GM21423 (cell line): Measurements from ENCODE around the gene MYCBP.
A peak's percentile ranks its signal among the peaks of the same experiment; 100 is the strongest.
"Not testable (repeated sequence)": the region's sequence is repeated elsewhere in the genome, so short reads cannot be mapped to it uniquely, and the experiment has no call there.

ENCODE experiments used
- ATAC-seq: cut with Tn5 transposase; IDR thresholded peaks from one replicate; pipeline ENCODE4 v1.9.1; 2021; ENCODE audit warnings: mild to moderate bottlenecking, moderate library complexity; ENCODE audit not compliant: unreplicated experiment

Gene MYCBP, protein sequence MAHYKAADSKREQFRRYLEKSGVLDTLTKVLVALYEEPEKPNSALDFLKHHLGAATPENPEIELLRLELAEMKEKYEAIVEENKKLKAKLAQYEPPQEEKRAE

DNA sequence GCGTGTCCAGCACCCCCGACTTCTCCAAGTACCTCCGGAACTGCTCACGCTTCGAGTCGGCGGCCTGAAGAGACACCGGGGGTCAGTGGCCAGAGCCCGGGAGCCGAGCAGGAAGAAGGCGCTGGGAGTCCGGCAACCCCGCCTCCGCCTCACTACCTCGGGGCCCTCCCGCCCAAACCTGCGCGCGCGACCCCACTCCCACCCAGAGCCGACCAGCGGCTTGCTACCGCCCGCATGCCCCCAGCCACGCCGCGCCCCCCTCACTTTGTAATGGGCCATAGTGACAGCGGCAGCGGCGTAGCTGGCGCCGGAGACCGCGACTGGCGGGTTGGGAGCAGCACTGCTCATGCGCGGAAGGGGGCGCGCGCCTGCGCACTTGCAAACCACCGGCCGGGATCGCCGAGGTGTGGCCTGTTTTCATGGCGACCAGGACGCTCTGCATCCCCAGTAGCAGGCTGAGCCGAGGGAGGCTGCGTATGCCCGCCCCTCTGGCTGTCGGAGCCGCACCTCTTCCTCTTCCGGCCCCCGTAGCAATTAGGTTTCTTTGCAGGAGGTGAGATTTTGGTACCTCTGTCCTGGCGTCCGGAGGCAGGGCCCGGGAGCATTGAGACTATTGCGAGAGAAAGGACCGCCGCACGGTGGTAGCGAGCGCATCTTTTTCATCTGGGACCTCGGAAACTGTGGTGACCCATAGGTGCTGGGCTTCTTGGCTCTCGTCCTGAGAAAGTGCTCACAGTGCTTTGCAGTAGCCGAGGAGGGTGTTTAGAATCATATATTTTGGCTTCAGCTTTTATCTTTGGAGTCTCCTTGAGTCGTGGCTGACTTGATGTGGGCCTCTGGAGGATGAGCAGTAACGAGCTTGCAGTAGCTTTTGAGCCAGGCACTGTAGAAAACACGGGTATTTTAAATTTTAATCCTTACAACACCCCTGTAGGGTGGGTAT lies at the start of gene MYCBP:
Gene MYCBP, minus strand, starts transcription at position 322 of the 943 bp plus-strand sequence. Its CDS starts 43 bp downstream, at position 279.
- peak; percentile 95 for ATAC-seq

DNA sequence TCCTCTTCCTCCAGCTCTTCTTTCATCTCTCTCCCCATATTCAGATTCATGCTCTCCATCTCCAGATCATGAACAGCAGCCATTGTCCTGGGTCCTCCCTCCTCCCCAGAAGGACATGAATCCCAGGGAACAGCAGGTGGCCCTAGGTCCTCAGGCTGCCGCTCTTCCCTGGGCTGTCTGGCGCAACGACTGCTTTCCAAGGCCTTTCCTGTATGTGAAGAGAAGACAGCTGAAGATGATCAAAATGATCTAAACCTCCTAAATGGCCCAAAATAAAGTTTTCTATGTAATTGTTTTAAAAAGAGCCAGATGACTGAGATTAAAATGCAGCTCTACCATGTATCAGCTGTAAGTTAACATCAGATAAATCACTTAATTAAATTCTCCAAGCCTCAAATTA lies 46.0 kb upstream of the MYCBP start:
- no peak for ATAC-seq

DNA sequence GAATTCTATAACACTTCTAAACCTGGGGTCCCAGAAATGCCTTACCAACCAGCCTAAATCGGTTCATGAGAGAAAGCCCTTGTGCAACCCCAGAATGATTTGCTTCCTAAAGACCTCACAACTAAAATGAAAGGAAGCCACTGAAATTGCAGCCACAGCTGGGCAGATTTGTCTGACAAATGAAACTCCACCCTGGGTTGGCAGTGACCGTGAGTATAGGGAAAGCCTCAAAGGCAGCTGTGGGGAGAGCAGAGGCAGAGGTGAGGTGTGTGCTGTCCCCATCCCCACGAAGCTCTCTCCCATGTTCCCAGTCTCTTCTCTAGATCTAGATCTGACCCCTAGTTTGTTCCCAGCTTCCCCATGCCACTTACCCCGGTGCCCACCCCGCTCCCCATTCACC lies 45.4 kb upstream of the MYCBP start:
- no peak for ATAC-seq

DNA sequence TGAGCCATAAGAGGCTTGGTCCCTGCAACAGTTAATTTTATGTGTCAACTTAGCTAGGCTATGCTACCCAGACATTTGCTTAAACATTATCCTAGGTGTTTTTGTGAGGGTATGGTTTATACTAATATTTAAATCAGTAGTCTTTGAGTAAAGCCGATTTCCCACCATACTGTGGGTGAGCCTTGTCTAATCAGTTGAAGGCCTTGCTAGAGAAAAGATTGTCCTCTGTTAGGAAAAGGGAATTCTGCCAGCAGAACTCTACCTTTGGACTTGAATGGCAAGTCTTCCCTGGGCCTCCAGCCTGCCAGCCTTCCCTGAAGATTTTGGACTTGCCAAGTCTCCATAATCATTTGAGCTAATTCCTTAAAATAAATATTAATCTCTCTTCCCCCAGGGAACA lies 44.6 kb upstream of the MYCBP start:
- no peak for ATAC-seq

DNA sequence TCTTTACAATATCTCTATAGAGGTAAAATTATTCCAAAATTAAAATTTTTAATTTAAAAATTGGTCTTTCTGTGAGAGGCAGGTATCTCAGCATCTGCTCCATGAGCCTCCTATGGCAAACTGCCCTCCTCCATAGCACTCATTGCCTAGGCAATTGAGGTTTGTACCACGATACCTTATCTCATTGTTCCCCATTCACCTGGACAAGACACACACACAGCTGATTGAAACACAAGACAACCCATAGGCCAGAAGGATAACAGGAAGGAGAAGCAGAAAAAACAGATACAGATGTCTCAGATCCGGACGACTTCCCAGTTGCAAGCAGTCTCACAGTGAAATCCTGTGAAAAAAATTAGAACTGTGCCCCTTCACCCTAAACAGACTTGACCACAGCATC lies 44.2 kb upstream of the MYCBP start:
- no peak for ATAC-seq

DNA sequence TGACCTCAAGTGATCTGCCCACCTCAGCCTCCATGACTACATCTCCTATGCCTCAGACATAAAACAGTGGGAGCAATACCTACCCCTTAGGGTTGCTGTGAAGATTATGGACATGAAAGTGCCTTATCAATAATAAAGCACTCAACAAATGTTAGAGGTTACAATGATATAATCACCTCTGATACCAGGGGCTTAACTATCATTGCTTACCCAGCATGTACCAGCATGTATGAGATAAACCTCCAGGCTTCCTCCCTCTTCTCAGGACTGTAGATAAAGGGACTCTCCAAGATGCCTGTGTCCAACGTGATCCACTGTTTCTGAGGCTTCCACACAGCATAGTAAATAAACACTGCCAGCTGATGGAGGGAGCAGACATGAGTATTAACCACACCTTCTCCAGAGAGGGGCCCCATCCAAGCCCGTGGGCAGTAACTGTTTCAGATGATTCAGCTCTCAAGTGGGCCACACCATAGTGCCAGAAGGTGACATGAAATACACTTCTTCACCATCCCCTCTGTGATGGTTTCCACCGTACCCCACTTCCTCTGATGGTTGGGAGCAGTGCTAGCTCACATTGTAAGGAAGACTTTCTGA lies 42.3 kb upstream of the MYCBP start:
- ATAC-seq, result no peak

DNA sequence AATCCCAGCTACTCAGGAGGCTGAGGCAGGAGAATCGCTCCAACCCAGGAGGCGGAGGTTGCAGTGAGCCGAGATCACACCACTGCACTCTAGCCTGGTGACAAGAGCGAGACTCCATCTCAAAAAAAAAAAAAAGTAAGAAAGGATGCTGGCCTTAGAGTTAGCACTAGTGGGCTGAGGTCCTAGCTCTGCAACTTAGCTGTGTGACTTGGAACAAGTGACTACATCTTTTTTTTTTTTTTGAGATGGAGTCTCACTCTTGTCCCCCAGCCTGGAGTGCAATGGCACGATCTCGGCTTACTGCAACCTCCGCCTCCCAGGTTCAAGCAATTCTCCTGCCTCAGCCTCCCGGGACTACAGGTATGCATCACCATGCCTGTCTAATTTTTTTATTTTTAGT lies 41.8 kb upstream of the MYCBP start:
- not testable (repeated sequence) for ATAC-seq

DNA sequence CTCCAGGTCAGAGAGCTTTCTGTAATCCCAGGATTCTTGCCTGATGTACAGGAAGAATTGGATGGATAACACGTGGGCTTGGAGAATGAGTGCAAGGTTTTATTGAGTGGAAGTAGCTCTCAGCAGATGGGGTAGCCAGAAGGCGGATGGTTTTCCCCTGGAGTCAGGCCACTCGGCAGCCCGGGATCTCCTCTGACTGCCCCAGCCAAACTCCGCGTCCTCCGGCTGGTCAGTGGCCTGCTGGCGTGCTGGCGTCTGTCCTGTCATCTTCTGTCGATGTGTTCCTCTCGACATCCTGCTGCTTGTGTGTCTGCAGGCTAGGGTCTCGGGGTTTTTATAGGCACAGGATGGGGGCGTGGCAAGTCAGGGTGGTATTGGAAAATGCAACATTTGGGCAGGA lies 35.7 kb upstream of the MYCBP start:
- no peak for ATAC-seq

DNA sequence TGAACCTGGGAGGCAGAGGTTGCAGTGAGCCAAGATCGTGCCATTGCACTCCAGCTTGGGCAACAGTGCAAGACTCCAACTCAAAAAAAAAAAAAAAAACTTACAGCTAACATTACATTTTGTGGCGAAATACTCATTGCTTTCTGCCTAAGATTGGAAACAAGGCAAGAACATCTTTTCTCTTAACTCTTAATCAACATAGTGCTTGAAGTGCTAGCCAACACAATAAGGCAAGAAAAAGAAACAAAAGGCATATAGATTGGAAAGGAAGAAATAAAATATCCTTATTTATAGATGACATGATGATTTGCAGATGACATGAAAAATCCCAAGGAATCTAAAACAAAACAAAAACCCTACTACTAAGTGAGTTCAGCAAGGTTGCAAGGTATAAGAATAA lies 32.8 kb upstream of the MYCBP start:
- ATAC-seq, result no peak

DNA sequence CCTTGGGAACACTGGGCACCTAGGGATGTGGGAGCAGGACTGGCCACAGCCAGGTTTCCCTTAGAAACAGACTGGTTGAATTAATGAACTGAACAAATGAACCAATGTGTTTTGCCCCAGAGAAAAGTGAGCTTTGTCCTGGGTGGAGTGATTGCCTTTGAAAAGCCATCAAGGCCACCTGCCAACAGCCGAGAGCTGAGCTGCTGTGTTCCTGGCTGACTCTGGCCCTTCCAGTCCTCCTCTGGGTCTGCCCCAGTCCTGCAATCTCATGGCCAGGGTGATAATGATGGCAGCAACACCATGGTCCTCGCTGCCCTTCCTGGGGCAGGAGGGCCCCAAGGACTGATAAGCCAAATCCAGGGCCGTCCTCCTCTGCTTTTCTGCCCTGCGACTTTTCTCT lies 26.4 kb upstream of the MYCBP start:
- ATAC-seq, result no peak

DNA sequence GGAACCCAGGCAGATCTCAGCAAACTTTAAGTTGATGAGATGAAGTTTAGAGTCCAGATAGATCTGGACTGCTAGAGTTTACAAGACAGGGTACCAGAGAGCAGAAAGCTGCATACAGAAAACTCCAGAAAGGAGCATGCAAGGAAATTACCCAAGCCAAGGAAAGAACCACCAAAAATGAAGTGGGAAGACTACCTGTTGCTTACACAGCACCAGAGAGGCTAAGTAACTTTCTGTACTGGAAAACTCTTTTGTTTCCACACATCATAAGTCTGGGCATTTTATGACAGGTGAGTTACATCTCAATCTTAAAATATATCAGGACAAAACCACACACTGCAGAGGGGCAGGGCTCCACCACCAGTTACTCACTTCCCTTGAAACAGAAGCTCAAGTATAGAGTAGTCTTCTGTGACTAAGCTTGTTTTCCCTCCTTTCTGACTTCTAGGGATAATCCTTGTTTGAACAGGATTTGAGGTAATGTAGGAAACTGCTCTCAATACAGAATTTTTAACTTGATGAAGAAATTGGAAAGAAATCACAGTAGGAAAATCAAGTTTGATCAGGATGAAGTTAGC lies 25.6 kb upstream of the MYCBP start:
- ATAC-seq, result no peak

DNA sequence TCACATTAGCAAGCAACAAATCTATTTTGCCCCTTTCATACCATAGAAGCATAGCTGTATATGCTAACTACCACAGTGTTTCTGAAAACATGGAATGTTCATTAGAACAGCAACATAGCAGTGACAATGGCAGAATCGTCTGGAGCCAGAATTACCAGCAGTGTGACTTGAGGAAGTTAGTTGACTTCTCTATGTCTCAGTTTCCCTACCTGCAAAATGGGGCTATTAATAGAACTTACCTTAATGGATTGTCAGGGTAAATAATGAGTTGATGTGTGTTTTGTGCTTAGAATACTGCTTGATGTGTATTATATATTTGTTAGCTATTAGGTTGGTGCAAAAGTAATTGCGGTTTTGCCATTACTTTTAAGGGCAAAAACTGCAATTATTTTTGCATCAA lies 23.0 kb upstream of the MYCBP start:
- ATAC-seq, result no peak

DNA sequence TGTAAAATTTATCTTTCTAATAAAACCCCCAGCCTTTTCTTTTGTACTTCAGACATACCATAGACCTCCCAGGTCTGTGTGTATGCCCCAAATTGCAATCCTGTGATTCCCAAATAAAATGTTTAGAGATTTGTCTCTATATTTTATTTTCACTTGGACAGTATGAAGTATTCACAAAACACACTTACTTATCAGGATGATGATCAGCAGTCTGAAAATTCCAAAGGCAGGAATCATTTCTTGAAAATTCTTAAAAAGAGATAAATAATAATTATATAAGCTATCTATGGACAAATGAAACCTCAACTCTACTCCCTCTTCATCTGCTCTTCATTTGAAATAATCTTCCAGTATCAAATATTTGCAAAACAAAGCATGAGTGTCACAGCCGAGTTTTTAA lies 19.8 kb upstream of the MYCBP start:
- no peak for ATAC-seq

DNA sequence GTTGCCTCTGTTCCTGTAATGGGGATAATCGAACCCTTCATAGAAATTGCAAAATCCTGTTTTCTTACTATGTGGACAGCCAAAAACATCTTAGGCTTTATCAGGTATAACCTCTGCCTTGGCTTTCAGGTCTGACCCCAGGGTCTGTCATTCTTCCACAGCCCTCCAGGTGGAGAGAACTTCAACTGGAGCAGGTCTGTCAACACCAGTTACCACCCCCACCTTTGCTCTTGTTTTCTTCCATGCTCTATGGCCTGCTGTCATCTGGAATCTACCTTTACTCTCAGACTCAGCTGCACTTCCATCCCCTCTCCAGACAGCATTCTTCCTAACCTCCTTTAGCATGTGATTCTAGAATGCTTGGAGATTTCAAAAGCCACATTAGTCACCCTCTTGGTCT lies 18.6 kb upstream of the MYCBP start:
- ATAC-seq, result no peak

DNA sequence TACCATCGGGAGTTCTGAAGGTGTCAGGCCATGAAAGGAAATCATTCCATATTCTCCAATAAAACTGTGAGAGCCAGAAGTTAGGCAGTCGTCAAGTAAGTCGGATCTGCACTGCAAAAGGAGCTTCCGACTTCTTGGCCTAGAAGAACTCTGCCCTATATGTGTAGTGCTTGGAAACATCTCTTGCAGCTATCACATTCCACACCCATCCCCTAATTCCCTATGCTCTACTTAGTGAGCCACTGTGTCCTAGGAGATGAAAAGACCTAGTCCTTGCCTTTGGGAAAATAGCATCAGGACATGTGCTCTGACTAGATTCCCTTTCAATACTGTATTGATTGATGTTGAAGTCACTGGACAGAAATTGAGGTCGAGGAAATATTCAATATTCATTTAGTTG lies 16.4 kb upstream of the MYCBP start:
- ATAC-seq, result no peak

DNA sequence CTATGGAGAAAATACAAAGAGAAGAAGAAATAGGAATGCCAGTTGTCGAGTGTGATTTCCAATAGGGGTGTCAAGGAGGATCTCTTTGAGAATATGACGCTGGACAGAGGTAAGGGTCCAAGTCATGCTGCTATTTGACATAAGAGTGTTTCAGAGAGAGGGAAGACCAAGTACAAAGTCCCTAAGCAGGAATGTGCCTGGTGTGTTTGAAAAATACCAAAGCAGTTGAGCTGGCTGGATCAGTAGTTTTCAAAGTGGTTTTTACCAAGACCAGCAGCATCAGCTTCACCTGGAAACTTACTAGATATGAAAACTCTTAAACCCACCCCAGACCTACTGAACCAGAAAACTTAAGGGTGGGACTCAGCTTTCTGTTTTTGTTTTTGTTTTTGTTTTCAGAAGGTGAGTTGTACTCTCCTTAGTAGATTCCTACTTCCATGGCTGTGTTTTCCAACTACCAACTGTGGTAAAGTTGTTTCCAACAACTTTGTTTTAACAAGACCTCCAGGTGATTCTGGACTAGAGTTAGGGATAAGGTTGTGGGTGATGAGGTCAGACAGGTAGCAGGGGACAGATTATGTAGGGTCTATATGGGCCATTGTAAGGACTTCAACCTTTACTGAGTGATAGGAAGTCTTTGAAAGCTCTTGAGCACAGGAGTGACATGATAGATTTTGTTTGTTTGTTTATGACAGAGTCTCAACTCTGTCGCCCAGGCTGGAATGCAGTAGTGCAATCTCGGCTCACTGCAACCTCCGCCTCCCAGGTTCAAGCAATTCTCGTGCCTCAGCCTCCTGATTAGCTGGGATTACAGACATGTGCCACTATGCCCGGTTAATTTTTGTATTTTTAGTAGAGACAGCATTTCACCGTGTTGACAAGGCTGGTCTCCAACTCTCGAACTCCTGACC lies 15.5 kb upstream of the MYCBP start:
- ATAC-seq, result no peak

DNA sequence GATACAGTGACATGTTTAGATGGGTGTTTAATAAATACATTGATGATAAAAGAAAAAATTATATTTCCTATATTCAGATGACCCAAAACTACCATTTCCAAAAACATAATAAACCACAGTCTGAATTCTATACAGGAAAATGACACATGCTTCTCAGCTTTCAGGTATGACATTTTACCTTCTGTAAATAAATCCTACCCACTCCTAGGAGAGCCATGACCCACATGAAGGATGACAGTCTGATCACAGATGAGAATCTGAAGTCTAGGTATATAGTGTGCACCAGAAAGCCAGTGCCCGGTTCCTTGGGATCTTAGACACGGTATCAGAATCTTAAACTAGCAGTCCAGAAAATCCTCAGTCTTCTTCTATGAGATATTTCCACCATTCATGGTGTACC lies 11.9 kb upstream of the MYCBP start:
- no peak for ATAC-seq

DNA sequence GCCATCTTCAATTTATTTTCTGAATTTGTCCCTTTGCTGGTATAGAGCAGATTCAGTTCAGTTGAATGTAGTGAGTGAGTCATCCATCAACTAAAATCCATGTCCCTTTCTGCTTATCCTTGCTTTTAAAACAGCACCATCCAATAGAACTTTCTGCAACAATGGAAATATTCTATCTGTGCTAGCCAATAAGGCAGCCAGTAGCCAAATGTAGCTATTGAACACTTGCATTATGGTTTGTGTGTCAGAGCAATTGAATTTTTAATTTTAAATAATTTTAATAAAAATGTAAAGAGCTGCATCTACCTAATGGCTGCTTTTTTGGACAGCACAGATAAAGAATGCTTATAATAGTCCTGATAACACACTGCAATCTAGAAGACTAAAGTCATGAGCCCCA lies 8.3 kb upstream of the MYCBP start, which contains the start of gene GJA9:
Gene GJA9, minus strand, starts transcription at position 101 of the 400 bp plus-strand sequence. CDS start 5,489 bp downstream, outside the sequence.
- no peak for ATAC-seq

DNA sequence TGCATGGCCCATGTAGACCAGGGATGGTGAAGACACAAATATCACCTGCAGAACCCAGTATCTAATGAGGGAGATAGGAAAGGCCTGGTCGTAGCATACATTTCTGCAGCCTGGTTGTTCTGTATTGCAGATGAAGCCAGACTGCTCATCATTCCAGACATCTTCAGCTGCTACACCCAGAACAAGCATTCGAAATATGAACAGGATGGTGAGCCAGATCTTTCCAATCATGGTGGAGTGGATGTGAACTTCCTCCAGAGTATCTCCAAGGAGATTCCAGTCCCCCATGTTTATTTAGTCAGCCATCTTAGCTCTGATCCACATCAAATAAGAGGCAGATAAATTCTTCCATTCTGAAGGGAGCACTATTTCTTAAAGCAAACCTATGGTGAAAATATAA lies 2.7 kb upstream of the MYCBP start:
- no peak for ATAC-seq

DNA sequence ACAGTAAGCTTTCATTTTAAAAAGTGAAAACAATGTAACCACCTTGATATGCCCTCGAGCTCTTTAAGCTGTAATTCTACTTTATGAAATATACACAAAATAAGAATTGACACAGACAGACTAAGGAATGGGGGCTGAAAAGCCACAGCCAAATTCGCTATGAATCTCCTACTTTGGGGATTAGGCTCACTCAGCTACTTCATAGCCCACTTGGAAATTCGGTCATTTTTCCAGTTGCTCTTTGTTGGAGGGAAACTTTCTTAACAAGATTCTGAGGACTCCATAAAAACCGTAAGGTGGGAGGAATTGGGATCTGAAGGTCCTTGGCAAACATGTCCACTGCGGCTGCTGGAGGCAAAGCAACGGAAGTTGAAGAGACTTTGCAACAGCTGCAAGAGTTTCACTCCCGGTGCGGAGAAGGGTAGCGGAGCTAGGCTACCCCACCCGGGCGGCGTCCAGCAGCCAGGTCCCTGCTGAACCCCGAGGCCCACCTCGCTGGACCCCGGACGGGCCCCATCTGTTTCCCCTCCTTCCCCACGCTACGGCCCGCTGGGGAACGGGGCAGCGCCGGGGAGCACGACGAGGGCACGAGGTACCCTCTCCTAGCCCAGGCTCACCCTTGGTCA lies 634 bp downstream of the MYCBP start:
- ATAC-seq, result peak; percentile 26
